Liver (tissue), 9 donors: ENCODE results near the gene UQCRH. TPM values are rescaled to one million over a fixed set of nuclear protein-coding genes. Genes with fewer than 3 reads are reported as not detected.

ENCODE experiments used
- DNase-seq: peaks from one replicate; pipeline ENCODE4 v3.0.0-alpha.2; 2017; ENCODE audit warnings: low spot score
- H3K27ac ChIP-seq, 2 donors: one replicate each; pipeline ENCODE4 v1.7.0; 2013; ENCODE audit warnings: inconsistent platforms in 2 of 2, low read length in 2 of 2, control low read depth in 1 of 2, low read depth in 1 of 2, mild to moderate bottlenecking in 1 of 2
- H3K27me3 ChIP-seq, 4 donors: one replicate each; pipeline versions ENCODE4 v1.6.1 to v1.7.0; 2013; ENCODE audit warnings: low read length in 3 of 4, inconsistent platforms in 1 of 4, mild to moderate bottlenecking in 1 of 4, moderate library complexity in 1 of 4; ENCODE audit not compliant: control insufficient read depth in 4 of 4, insufficient read depth in 4 of 4
- H3K36me3 ChIP-seq, 4 donors: one replicate each; pipeline versions ENCODE4 v1.6.1 to v1.7.0; 2013; ENCODE audit warnings: low read length in 3 of 4, mild to moderate bottlenecking in 3 of 4, low read depth in 1 of 4, moderate library complexity in 1 of 4; ENCODE audit not compliant: control insufficient read depth in 4 of 4, insufficient read depth in 3 of 4
- H3K4me1 ChIP-seq, 4 donors: one replicate each; pipeline versions ENCODE4 v1.6.1 to v1.7.0; 2013; ENCODE audit warnings: low read length in 3 of 4, mild to moderate bottlenecking in 3 of 4, moderate library complexity in 1 of 4; ENCODE audit not compliant: control insufficient read depth in 4 of 4, insufficient read depth in 4 of 4
- H3K4me3 ChIP-seq, 3 donors: one replicate each; pipeline versions ENCODE4 v1.6.1 to v1.7.0; 2013; ENCODE audit warnings: low read length in 3 of 3, control low read depth in 1 of 3, low read depth in 1 of 3, mild to moderate bottlenecking in 1 of 3
- H3K9ac ChIP-seq, 2 donors: one replicate each; pipeline ENCODE4 v1.7.0; 2013; ENCODE audit warnings: low read length in 2 of 2, mild to moderate bottlenecking in 2 of 2, moderate library complexity in 2 of 2, control low read depth in 1 of 2, low read depth in 1 of 2
- H3K9me3 ChIP-seq, 4 donors: one replicate each; pipeline versions ENCODE4 v1.6.1 to v1.7.0; 2013; ENCODE audit warnings: low read length in 3 of 4; ENCODE audit not compliant: control insufficient read depth in 4 of 4
- CTCF ChIP-seq: fragments of 150-350 bp; IDR thresholded peaks from 2 replicates; pipeline ENCODE4 v1.5.1; 2017; ENCODE audit warnings: improper control_type of control experiment, low read depth, low read length; ENCODE audit not compliant: missing input control
- FOXA2 ChIP-seq: IDR thresholded peaks from 2 replicates; pipeline ENCODE4 v1.6.1; 2016; ENCODE audit warnings: antibody characterized with exemption
- GABPA ChIP-seq, 2 donors: IDR thresholded peaks in 1 of 2; conservative IDR thresholded peaks in 1 of 2; 2 replicates each; pipeline ENCODE4 v1.6.1; 2016; ENCODE audit warnings: antibody characterized with exemption in 2 of 2, mild to moderate bottlenecking in 1 of 2, moderate library complexity in 1 of 2
- HNF4A ChIP-seq, 2 donors: conservative IDR thresholded peaks; 2 replicates each; pipeline ENCODE4 v1.6.1; 2016; ENCODE audit warnings: antibody characterized with exemption in 2 of 2, mild to moderate bottlenecking in 2 of 2
- HNF4G ChIP-seq: IDR thresholded peaks from 2 replicates; pipeline ENCODE4 v1.6.1; 2016; ENCODE audit warnings: antibody characterized with exemption
- NR2F2 ChIP-seq: IDR thresholded peaks from 2 replicates; pipeline ENCODE4 v1.6.1; 2016; ENCODE audit warnings: antibody characterized with exemption
- RXRA ChIP-seq, 2 donors: IDR thresholded peaks; 2 replicates each; pipeline ENCODE4 v1.6.1; 2017 to 2018; ENCODE audit warnings: antibody characterized with exemption in 2 of 2, mild to moderate bottlenecking in 1 of 2
- TAF1 ChIP-seq: conservative IDR thresholded peaks from 2 replicates; pipeline ENCODE4 v1.6.1; 2016; ENCODE audit warnings: antibody characterized with exemption, mild to moderate bottlenecking
- YY1 ChIP-seq: IDR thresholded peaks from 2 replicates; pipeline ENCODE4 v1.6.1; 2016; ENCODE audit warnings: antibody characterized with exemption, mild to moderate bottlenecking
- ZBTB33 ChIP-seq: IDR thresholded peaks from 2 replicates; pipeline ENCODE4 v1.6.1; 2016; ENCODE audit warnings: antibody characterized with exemption
- WGBS: extraction: QIAGEN DNeasy Blood & Tissue Kit; methylation state at CpG from one replicate; pipeline ENCODE4 v1.1.7; 2013; 5-methylcytosine and 5-hydroxymethylcytosine counted together
- polyA plus RNA-seq, 2 donors: library from polyadenylated mRNA; stranded (reverse) in 1 of 2; unstranded in 1 of 2; fragments of 200-250 nt in 1 of 2; fragments of >200 nt in 1 of 2; fragmentation: Nextera tagmentation in 1 of 2; extraction: Ambion mirVana in 1 of 2; gene quantifications; one replicate each; pipeline versions ENCODE4 v1.2.1 to v1.2.3, GENCODE V29; 2013 to 2015
- total RNA-seq, 2 donors: library from RNA; depleted of rRNA; stranded (reverse); fragments of >200 nt; gene quantifications; one replicate each; pipeline ENCODE4 v1.2.3, GENCODE V29; 2014
- TF ChIP-seq, protein P1 (sequence below): IDR thresholded peaks from 2 replicates; pipeline ENCODE4 v1.6.1; 2016; ENCODE audit warnings: antibody characterized with exemption, mild to moderate bottlenecking
- TF ChIP-seq, protein P2 (sequence below): IDR thresholded peaks from 2 replicates; pipeline ENCODE4 v1.6.1; 2016; ENCODE audit warnings: antibody characterized with exemption
- TF ChIP-seq, protein P3 (sequence below): IDR thresholded peaks from 2 replicates; pipeline ENCODE4 v1.6.1; 2016; ENCODE audit warnings: antibody characterized with exemption
- donor health status: healthy.
- donor health status: healthy.
- donor health status: healthy.
- donor health status: healthy.
- donor health status: healthy.

UQCRH gene
- total and polyA plus RNA-seq, 4 donors: 158 to 220 (median 201) TPM

DNA sequence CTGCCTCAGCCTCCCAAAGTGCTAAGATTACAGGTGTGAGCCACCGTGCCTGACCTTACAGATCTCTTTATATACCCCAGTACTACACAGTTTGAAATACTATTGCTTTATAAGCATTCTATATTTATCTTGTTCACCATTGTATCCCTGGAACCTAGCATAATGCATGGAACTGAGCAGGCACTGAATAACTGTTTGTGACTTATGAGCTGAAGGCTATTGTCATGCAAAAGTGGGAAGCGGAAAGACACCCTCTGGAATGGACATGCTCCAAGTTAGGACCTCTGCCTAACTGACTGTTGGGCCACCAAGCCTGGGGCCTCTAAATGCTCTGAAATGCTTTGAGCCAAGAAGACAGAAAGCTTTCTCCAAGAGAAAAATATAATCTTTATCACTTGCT is 8.2 kb upstream of the UQCRH start (continued):
- TF ChIP-seq, protein P1, sequence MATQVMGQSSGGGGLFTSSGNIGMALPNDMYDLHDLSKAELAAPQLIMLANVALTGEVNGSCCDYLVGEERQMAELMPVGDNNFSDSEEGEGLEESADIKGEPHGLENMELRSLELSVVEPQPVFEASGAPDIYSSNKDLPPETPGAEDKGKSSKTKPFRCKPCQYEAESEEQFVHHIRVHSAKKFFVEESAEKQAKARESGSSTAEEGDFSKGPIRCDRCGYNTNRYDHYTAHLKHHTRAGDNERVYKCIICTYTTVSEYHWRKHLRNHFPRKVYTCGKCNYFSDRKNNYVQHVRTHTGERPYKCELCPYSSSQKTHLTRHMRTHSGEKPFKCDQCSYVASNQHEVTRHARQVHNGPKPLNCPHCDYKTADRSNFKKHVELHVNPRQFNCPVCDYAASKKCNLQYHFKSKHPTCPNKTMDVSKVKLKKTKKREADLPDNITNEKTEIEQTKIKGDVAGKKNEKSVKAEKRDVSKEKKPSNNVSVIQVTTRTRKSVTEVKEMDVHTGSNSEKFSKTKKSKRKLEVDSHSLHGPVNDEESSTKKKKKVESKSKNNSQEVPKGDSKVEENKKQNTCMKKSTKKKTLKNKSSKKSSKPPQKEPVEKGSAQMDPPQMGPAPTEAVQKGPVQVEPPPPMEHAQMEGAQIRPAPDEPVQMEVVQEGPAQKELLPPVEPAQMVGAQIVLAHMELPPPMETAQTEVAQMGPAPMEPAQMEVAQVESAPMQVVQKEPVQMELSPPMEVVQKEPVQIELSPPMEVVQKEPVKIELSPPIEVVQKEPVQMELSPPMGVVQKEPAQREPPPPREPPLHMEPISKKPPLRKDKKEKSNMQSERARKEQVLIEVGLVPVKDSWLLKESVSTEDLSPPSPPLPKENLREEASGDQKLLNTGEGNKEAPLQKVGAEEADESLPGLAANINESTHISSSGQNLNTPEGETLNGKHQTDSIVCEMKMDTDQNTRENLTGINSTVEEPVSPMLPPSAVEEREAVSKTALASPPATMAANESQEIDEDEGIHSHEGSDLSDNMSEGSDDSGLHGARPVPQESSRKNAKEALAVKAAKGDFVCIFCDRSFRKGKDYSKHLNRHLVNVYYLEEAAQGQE: no peak
- TF ChIP-seq HNF4G (no peak), ZBTB33 (no peak), RXRA (IDR thresholded peaks at IDR 0.05) (no peak), FOXA2 (no peak), HNF4A (conservative IDR thresholded peaks at IDR 0.05) (no peak), NR2F2 (no peak), YY1 (no peak)

DNA sequence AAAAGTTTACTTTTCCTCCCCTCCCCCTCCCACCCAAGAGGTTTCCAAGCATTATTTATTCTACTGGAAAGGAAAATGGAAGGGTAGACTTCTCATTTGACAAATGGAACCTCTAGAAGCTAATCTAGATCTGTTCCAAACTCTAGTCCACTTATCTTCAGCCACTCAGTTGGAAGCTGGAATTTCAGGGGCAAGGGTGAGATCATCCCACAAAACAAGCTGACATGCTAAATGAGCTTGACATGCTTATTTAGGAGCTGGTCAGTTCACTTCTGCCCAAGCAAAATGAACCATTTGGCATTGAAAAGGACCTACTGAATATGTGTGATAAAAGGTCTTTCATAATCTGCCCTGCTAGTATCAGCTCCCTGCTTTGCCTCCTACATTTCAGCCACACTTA is 5.1 kb upstream of the UQCRH start:
- no peak for DNase-seq
- Histone ChIP-seq H3K4me3 (no peak overlapping the region), H3K9me3 (no peaks in the 10 kb centered on the region), H3K36me3 (peaks cover 10 to 35% (median 22%) of the 10 kb centered on the region in 4 donors), H3K27ac (no peak overlapping the region), H3K27me3 (no peaks in the 10 kb centered on the region), H3K4me1 (peaks cover 2 to 17% (median 13%) of the 10 kb centered on the region in 4 donors), H3K9ac (no peak overlapping the region)
- no peak for TF ChIP-seq GABPA (IDR thresholded peaks at IDR 0.05 in 1 of 2, conservative IDR thresholded peaks at IDR 0.05 in 1 of 2)

DNA sequence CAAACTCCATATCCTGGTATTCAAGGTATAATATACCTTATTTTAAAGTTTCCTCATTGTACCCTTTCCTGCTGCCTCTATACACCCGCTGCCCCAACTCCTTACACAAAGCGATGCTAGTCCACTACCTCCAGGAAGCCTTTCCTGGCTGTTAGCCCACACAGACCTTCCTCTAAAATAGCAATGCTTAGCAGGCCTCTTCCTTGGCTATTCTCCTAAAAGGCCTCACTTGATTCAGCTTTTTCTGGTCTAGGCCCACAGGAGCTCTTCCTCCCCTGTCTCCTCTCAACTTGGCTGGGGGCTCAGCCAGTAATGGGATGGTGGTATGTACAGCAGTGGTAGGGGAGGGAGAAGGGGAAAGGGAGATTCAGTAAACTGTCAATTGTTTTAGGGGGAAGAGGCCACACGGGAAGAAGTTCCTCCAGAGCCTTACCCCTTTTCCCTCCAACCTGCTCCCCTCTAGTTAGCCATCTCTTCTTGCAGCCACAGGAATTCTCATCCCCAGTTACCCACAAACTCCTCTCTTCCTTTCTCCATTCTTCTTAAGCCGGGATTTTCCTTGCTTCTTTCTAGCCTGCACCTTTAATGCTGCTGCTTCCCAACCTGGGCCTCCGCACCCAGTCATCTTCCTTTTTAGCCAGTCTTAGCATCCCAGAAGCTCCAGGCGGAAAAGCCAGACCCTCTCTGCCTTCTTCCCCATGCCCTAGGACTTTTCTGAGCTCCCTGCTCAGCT is 2.7 kb upstream of the UQCRH start:
- Histone ChIP-seq H3K27me3 (no peaks in the 10 kb centered on the region), H3K9ac (peak overlapping the region; percentile 29 to 91), H3K4me3 (peak overlapping the region; percentile 72 to 95 (median 88)), H3K27ac (peak overlapping the region; percentile 95 to 96), H3K4me1 (peaks cover 6 to 26% (median 19%) of the 10 kb centered on the region in 4 donors), H3K9me3 (no peaks in the 10 kb centered on the region), H3K36me3 (peaks cover 6 to 20% (median 16%) of the 10 kb centered on the region in 4 donors)
- WGBS: 57% methylated on average over 6 of the region's 6 CpGs
- TF ChIP-seq TAF1 (no peak), GABPA (IDR thresholded peaks at IDR 0.05 in 1 of 2, conservative IDR thresholded peaks at IDR 0.05 in 1 of 2) (no peak), RXRA (IDR thresholded peaks at IDR 0.05) (no peak), YY1 (no peak), ZBTB33 (no peak), CTCF (no peak), HNF4G (no peak), NR2F2 (no peak), HNF4A (conservative IDR thresholded peaks at IDR 0.05) (no peak)
- TF ChIP-seq, protein P2, sequence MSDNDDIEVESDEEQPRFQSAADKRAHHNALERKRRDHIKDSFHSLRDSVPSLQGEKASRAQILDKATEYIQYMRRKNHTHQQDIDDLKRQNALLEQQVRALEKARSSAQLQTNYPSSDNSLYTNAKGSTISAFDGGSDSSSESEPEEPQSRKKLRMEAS: no peak
- TF ChIP-seq, protein P1: no peak
- TF ChIP-seq, protein P3, sequence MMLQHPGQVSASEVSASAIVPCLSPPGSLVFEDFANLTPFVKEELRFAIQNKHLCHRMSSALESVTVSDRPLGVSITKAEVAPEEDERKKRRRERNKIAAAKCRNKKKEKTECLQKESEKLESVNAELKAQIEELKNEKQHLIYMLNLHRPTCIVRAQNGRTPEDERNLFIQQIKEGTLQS: no peak
- DNase-seq: no peak
